ENCODE data around the gene MYL5. TPM values are rescaled to one million over a fixed set of nuclear protein-coding genes. Genes with fewer than 3 reads are reported as not detected.

Gene MYL5
- total RNA-seq, 2 donors from 2014 or later, result 14.6 to 25.7 TPM

DNA sequence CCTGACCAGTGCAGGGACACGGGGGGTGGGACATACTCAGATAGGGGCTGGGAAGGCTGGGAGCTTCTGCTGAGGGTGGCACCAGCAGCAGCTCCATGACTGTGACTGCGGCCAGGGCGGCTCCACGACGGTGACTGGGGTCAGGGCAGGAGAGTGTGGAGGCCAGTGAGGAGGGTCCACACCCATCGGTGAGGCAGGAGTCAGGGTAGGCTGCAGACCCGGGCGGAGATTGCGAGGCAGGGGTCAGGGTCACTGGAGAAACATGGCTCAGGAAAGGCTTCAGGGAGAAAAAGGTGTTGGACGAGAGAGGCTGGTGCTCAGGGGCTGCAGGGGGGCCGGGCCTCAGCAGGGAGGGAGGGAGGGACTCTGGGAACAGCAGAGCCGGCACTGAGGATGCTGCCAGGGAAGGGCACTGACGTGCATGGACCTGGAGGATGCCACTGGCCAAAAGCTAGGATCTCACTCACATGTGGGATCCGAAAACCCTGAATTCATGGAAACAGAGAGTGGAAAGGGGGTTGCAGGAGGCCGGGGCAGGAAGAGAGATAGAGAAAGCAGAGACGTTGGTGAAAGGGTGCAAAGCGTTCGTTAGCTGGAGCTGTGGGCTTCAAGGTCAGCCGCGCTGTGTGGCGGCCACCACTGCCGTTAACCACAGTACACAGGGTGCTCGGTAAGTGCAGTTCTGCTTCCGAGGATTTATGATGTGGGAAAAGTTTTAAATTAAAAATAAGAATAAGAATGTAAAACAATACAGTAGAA lies 22.3 kb upstream of the MYL5 start:
- no peaks in the 10 kb centered on the region for H3K9me3 ChIP-seq
- no peak overlapping the region for H3K4me3 ChIP-seq
- 58% methylated on average over 24 of the region's 24 CpGs for WGBS
- peaks cover 9% of the 10 kb centered on the region for H3K27me3 ChIP-seq (replicated peaks; ENCODE audit: insufficient read depth)
- no peak for DNase-seq (ENCODE audit: low spot score)
- H3K4me1 ChIP-seq (replicated peaks), result no peaks in the 10 kb centered on the region
- H3K27ac ChIP-seq, result no peak overlapping the region
- no peaks in the 10 kb centered on the region for H3K36me3 ChIP-seq
- intact Hi-C loops (cut with DNase I), result no loop called here
- TF ChIP-seq, protein P1, sequence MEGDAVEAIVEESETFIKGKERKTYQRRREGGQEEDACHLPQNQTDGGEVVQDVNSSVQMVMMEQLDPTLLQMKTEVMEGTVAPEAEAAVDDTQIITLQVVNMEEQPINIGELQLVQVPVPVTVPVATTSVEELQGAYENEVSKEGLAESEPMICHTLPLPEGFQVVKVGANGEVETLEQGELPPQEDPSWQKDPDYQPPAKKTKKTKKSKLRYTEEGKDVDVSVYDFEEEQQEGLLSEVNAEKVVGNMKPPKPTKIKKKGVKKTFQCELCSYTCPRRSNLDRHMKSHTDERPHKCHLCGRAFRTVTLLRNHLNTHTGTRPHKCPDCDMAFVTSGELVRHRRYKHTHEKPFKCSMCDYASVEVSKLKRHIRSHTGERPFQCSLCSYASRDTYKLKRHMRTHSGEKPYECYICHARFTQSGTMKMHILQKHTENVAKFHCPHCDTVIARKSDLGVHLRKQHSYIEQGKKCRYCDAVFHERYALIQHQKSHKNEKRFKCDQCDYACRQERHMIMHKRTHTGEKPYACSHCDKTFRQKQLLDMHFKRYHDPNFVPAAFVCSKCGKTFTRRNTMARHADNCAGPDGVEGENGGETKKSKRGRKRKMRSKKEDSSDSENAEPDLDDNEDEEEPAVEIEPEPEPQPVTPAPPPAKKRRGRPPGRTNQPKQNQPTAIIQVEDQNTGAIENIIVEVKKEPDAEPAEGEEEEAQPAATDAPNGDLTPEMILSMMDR (IDR thresholded peaks at IDR 0.05), result no peak
- TF ChIP-seq POLR2AphosphoS5 (IDR thresholded peaks at IDR 0.05), result no peak
- TF ChIP-seq POLR2A (IDR thresholded peaks at IDR 0.05), result no peak

DNA sequence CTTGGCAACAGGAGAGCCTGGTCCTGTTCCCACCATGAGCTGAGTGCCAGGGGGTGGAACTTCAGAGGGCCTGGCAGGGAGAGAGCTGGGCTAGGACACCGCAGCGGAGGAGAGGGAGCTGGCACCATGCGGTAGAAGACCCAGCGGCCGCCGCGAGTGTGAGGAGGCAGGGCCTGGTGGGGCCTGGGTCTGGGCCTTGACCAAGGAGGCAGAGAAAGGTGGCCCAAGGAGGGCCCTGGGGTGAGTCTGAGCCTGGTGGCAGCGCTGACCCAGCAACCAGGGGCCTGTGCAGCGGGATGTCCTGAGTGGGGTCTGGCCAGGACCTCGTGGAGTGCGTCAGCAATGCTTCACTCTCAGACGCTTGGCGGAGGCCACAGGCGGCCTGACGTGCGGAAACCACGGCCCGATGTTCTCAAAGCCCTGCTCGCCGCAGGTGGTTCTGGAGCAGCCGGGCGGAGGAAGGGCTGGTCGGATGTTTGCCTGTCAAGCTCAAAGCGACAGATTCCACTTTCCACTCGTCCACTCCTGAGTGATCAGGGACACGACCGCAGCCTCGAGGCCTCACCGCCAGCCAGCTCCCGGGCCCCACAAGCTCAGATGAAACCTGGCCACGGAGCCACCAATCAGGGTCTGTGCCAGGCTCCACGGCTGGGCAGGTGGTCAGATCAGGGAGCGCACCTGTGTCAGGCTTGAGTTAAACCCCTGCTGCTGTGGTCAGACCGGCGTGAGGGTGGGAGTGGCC lies 21.1 kb upstream of the MYL5 start:
- Histone ChIP-seq H3K27ac (no peak overlapping the region), H3K36me3 (no peaks in the 10 kb centered on the region), H3K4me3 (no peak overlapping the region), H3K9me3 (no peaks in the 10 kb centered on the region), H3K27me3 (replicated peaks; ENCODE audit: insufficient read depth) (peaks cover 9% of the 10 kb centered on the region), H3K4me1 (replicated peaks) (no peaks in the 10 kb centered on the region)
- no peak for DNase-seq (ENCODE audit: low spot score)
- no peak for TF ChIP-seq POLR2A (IDR thresholded peaks at IDR 0.05)
- TF ChIP-seq, protein P1 (IDR thresholded peaks at IDR 0.05), result no peak
- TF ChIP-seq POLR2AphosphoS5 (IDR thresholded peaks at IDR 0.05), result no peak
- intact Hi-C loops (cut with DNase I), result no loop called here
- WGBS, result 79% methylated on average over 35 of the region's 35 CpGs

DNA sequence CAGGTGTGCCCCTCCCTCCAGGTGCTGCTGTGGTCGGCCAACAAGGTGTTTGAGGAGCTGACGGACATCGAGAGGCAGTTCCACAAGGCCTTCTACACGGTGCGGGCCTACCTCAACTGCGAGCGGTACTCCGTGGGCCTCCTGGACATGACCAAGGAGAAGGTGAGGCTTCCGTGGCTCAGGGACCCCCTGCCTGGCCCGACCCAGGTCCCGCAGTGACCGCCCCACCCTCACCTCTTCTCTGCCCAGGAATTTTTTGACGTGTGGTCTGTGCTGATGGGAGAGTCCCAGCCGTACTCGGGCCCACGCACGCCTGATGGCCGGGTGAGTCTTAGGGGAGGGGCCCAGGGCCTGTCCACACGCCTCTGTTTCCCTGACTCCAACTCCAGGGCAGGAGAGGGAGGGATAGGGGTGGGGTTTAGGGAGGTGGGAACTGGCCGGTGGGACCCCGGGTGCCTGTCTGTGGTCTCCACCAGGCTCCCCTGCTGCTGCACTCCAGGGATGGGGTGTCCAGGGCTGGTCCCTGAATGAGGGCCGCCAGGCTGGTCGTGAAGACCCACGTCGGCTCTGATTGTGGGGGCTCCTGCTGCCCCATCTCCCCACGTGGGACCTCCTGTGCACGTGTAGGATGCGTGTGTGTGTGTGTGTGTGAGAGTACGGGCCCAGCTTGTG lies 20.4 kb upstream of the MYL5 start:
- DNase-seq (ENCODE audit: low spot score), result no peak
- intact Hi-C loops (cut with DNase I), result no loop called here
- H3K4me1 ChIP-seq (replicated peaks), result no peaks in the 10 kb centered on the region
- WGBS, result 81% methylated on average over 29 of the region's 29 CpGs
- no peaks in the 10 kb centered on the region for H3K36me3 ChIP-seq
- no peak overlapping the region for H3K4me3 ChIP-seq
- H3K27me3 ChIP-seq (replicated peaks; ENCODE audit: insufficient read depth), result peaks cover 9% of the 10 kb centered on the region
- H3K9me3 ChIP-seq, result no peaks in the 10 kb centered on the region
- H3K27ac ChIP-seq, result no peak overlapping the region
- TF ChIP-seq, protein P1 (IDR thresholded peaks at IDR 0.05), result no peak
- TF ChIP-seq POLR2A (IDR thresholded peaks at IDR 0.05) (no peak), POLR2AphosphoS5 (IDR thresholded peaks at IDR 0.05) (no peak)

DNA sequence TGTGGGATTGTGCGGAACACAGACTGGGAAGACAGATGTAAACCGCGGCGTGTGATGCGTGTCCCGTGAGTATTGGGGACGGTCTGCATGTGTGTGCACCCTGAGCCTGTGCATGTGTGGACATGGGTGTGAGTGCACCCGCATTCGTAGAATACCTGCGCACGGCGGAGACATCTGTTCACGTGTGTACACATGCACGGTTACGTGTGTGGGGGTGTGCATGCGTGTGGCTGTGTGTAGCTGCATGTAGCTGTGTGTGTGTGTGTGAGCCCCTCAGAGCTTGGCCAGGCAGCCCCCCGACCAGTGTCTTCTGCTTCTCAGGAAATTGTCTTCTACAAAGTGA lies 19.9 kb upstream of the MYL5 start:
- Histone ChIP-seq H3K27ac (no peak overlapping the region), H3K36me3 (no peaks in the 10 kb centered on the region), H3K27me3 (replicated peaks; ENCODE audit: insufficient read depth) (peaks cover 7% of the 10 kb centered on the region), H3K9me3 (no peaks in the 10 kb centered on the region), H3K4me1 (replicated peaks) (no peaks in the 10 kb centered on the region), H3K4me3 (no peak overlapping the region)
- DNase-seq (ENCODE audit: low spot score), result no peak
- 94% methylated on average over 17 of the region's 17 CpGs for WGBS
- TF ChIP-seq, protein P1 (IDR thresholded peaks at IDR 0.05), result no peak
- TF ChIP-seq POLR2A (IDR thresholded peaks at IDR 0.05) (no peak), POLR2AphosphoS5 (IDR thresholded peaks at IDR 0.05) (no peak)
- intact Hi-C loops (cut with DNase I), result no loop called here
